Neural cell (in vitro differentiated cells): ENCODE data around the gene APOL5. TPM values are rescaled to one million over a fixed set of nuclear protein-coding genes. Genes with fewer than 3 reads are reported as not detected.

Experiments used
- H2AFZ ChIP-seq: fragments of 200-600, 300-800 bp; sonication (generic), shearing (Covaris generic); 2 replicates; pipeline ENCODE4 v1.6.0; 2014; ENCODE audit warnings: low read depth, mild to moderate bottlenecking, antibody characterized with exemption, low read length, moderate library complexity
- H3F3A ChIP-seq: fragments of 200-600 bp; shearing (Covaris generic); 2 replicates; pipeline ENCODE4 v1.6.1; 2016; ENCODE audit warnings: mild to moderate bottlenecking, moderate library complexity, mixed read lengths, antibody characterized with exemption, low read length; ENCODE audit not compliant: insufficient read depth, poor library complexity, severe bottlenecking
- H3K27ac ChIP-seq: fragments of 200-600, 300-800 bp; sonication (generic), shearing (Covaris generic); 2 replicates; pipeline ENCODE4 v1.5.1; 2014; ENCODE audit warnings: mild to moderate bottlenecking, low read length, moderate library complexity
- H3K27me3 ChIP-seq: fragments of 300-800, 200-600 bp; sonication (generic), shearing (Covaris generic); 2 replicates; pipeline ENCODE4 v1.6.0; 2014; ENCODE audit warnings: mild to moderate bottlenecking, low read depth, low read length, moderate library complexity; ENCODE audit not compliant: insufficient read depth
- H3K36me3 ChIP-seq: fragments of 300-800, 200-600 bp; sonication (generic), shearing (Covaris generic); 2 replicates; pipeline ENCODE4 v1.5.1; 2014; ENCODE audit warnings: mild to moderate bottlenecking, antibody characterized with exemption, low read length, moderate library complexity; ENCODE audit not compliant: insufficient read depth
- H3K4me2 ChIP-seq: fragments of 300-800, 200-600 bp; sonication (generic), shearing (Covaris generic); 2 replicates; pipeline ENCODE4 v1.6.0; 2014; ENCODE audit warnings: mild to moderate bottlenecking, low read length
- H3K4me3 ChIP-seq: fragments of 300-800, 200-600 bp; sonication (generic), shearing (Covaris generic); 2 replicates; pipeline ENCODE4 v1.5.1; 2014; ENCODE audit warnings: mild to moderate bottlenecking, low read length, moderate library complexity
- H3K79me2 ChIP-seq: fragments of 200-600 bp; shearing (Covaris generic); replicated peaks from 2 replicates; pipeline ENCODE4 v1.6.0; 2014; ENCODE audit warnings: mild to moderate bottlenecking, low read length, moderate library complexity; ENCODE audit not compliant: insufficient read depth
- H3K9ac ChIP-seq: fragments of 300-800, 200-600 bp; sonication (generic), shearing (Covaris generic); 2 replicates; pipeline ENCODE4 v1.6.1; 2016; ENCODE audit warnings: mild to moderate bottlenecking, low read length, mixed read lengths
- H3K9me2 ChIP-seq: fragments of 200-600 bp; shearing (Covaris generic); 2 replicates; pipeline ENCODE4 v1.6.1; 2016; ENCODE audit warnings: mild to moderate bottlenecking, low read length, mixed read lengths; ENCODE audit not compliant: insufficient read depth
- H3K9me3 ChIP-seq: fragments of 200-600, 300-800 bp; sonication (generic), shearing (Covaris generic); 2 replicates; pipeline ENCODE4 v1.6.1; 2016; ENCODE audit warnings: mild to moderate bottlenecking, mixed run types, low read length, moderate library complexity, mixed read lengths
- H4K20me1 ChIP-seq: fragments of 200-600 bp; shearing (Covaris generic); 2 replicates; pipeline ENCODE4 v1.6.1; 2016; ENCODE audit warnings: mild to moderate bottlenecking, mixed run types; ENCODE audit not compliant: insufficient read depth
- CTCF ChIP-seq: fragments of 450-650 bp; IDR thresholded peaks from 2 replicates; pipeline ENCODE4 v1.5.1; 2014; ENCODE audit warnings: antibody characterized with exemption, mild to moderate bottlenecking, moderate library complexity; ENCODE audit not compliant: poor library complexity, severe bottlenecking
- EP300 ChIP-seq: fragments of 450-650 bp; conservative IDR thresholded peaks from 2 replicates; pipeline ENCODE4 v1.6.1; 2014; ENCODE audit warnings: antibody characterized with exemption, mild to moderate bottlenecking, moderate library complexity; ENCODE audit not compliant: poor library complexity, severe bottlenecking
- EZH2 ChIP-seq: fragments of 200-600, 300-800 bp; shearing (Covaris generic), sonication (generic); IDR thresholded peaks from 2 replicates; pipeline ENCODE4 v1.6.1; 2014; ENCODE audit warnings: antibody characterized with exemption, low read length, borderline replicate concordance, mild to moderate bottlenecking; ENCODE audit not compliant: insufficient read depth, poor library complexity, severe bottlenecking
- MXI1 ChIP-seq: fragments of 450-650 bp; conservative IDR thresholded peaks from 2 replicates; pipeline ENCODE4 v1.6.1; 2014; ENCODE audit warnings: antibody characterized with exemption, mild to moderate bottlenecking; ENCODE audit not compliant: poor library complexity, severe bottlenecking
- POLR2AphosphoS5 ChIP-seq: IDR thresholded peaks from 2 replicates; pipeline ENCODE4 v1.6.1; 2012
- RAD21 ChIP-seq: fragments of 450-650 bp; conservative IDR thresholded peaks from 2 replicates; pipeline ENCODE4 v1.6.1; 2014; ENCODE audit warnings: antibody characterized with exemption, mild to moderate bottlenecking, moderate library complexity
- REST ChIP-seq: IDR thresholded peaks from 2 replicates; pipeline ENCODE4 v1.6.1; 2012; ENCODE audit warnings: borderline replicate concordance
- SMC3 ChIP-seq: fragments of 450-650 bp; conservative IDR thresholded peaks from 2 replicates; pipeline ENCODE4 v1.6.1; 2014; ENCODE audit warnings: antibody characterized with exemption, mild to moderate bottlenecking, moderate library complexity; ENCODE audit not compliant: poor library complexity
- TAF1 ChIP-seq: IDR thresholded peaks from 2 replicates; pipeline ENCODE4 v1.6.1; 2012; ENCODE audit warnings: low read depth
- polyA plus RNA-seq: library from polyadenylated mRNA; depleted of rRNA; stranded (reverse); fragments of >200 nt; gene quantifications from 2 replicates; pipeline ENCODE4 v1.2.3, GENCODE V29; 2014

The APOL5 gene
- polyA plus RNA-seq, 1 donor from 2014 or later = not detected

- no peaks in the 10 kb centered on the region for H3K9me2 ChIP-seq
- no peaks in the 10 kb centered on the region for H3K27me3 ChIP-seq
- no peaks in the 10 kb centered on the region for H3K79me2 ChIP-seq
- no peaks in the 10 kb centered on the region for H4K20me1 ChIP-seq
- no peaks in the 10 kb centered on the region for H3K36me3 ChIP-seq
- H2AFZ ChIP-seq = no peak overlapping the region
- no peak overlapping the region for H3K27ac ChIP-seq
- H3K4me2 ChIP-seq = no peak overlapping the region
- no peak for TF ChIP-seq SMC3
- TF ChIP-seq EP300 = no peak
- no peak for TF ChIP-seq MXI1
- TF ChIP-seq CTCF = no peak
- no peak for TF ChIP-seq EZH2
- TF ChIP-seq POLR2AphosphoS5 = no peak
- TF ChIP-seq RAD21 = no peak
- TF ChIP-seq REST = no peak
- TF ChIP-seq TAF1 = no peak
- H3F3A ChIP-seq = no peaks in the 10 kb centered on the region
- no peaks in the 10 kb centered on the region for H3K9me3 ChIP-seq
- no peak overlapping the region for H3K9ac ChIP-seq
- no peak overlapping the region for H3K4me3 ChIP-seq
Measured at GRCh38 chr22:35732116-35732515, 14.4 kb downstream of the APOL5 start.

- TF ChIP-seq SMC3 = no peak
- no peak for TF ChIP-seq POLR2AphosphoS5
- TF ChIP-seq TAF1 = no peak
- TF ChIP-seq REST = no peak
- no peak for TF ChIP-seq CTCF
- no peak for TF ChIP-seq EZH2
- no peak for TF ChIP-seq EP300
- no peak for TF ChIP-seq MXI1
- TF ChIP-seq RAD21 = no peak
- no peak overlapping the region for H3K9ac ChIP-seq
- no peak overlapping the region for H3K4me2 ChIP-seq
- no peaks in the 10 kb centered on the region for H4K20me1 ChIP-seq
- no peaks in the 10 kb centered on the region for H3K27me3 ChIP-seq
- no peaks in the 10 kb centered on the region for H3K9me3 ChIP-seq
- H3K27ac ChIP-seq = no peak overlapping the region
- H3F3A ChIP-seq = no peaks in the 10 kb centered on the region
- H3K79me2 ChIP-seq = no peaks in the 10 kb centered on the region
- no peak overlapping the region for H2AFZ ChIP-seq
- no peaks in the 10 kb centered on the region for H3K9me2 ChIP-seq
- no peaks in the 10 kb centered on the region for H3K36me3 ChIP-seq
- no peak overlapping the region for H3K4me3 ChIP-seq
Measured at GRCh38 chr22:35733036-35733435, 15.4 kb downstream of the APOL5 start.
